HG02884 (cell line): ENCODE results near the gene GRIN3A.
"Not testable (repeated sequence)": the region's sequence is repeated elsewhere in the genome, so short reads cannot be mapped to it uniquely, and the experiment has no call there.

Experiments
- ATAC-seq: cut with Tn5 transposase; IDR thresholded peaks from one replicate; pipeline ENCODE4 v1.9.1; 2021; ENCODE audit warnings: mild to moderate bottlenecking, moderate library complexity; ENCODE audit not compliant: unreplicated experiment

Gene GRIN3A

GRCh38 chr9:101585740-101586139 lies 152.7 kb downstream of the GRIN3A start:
- ATAC-seq = no peak

- no peak for ATAC-seq
Measured at GRCh38 chr9:101582553-101582952, 155.9 kb downstream of the GRIN3A start.

GRCh38 chr9:101579711-101580545 lies 158.5 kb downstream of the GRIN3A start:
- ATAC-seq = no peak

- peak; percentile 76 for ATAC-seq
Measured at GRCh38 chr9:101578378-101578777, 160.1 kb downstream of the GRIN3A start.

GRCh38 chr9:101574731-101575333 lies 163.6 kb downstream of the GRIN3A start:
- no peak for ATAC-seq

- ATAC-seq = no peak
Measured at GRCh38 chr9:101572316-101572715, 166.1 kb downstream of the GRIN3A start.

- ATAC-seq = no peak
Measured at GRCh38 chr9:101571114-101571513, 167.3 kb downstream of the GRIN3A start.

- ATAC-seq = no peak
Measured at GRCh38 chr9:101569741-101570501, 168.5 kb downstream of the GRIN3A start.

- peak; percentile 3 for ATAC-seq
Measured at GRCh38 chr9:101567725-101568350, 170.6 kb downstream of the GRIN3A start.

- peak; percentile 77 for ATAC-seq
Measured at GRCh38 chr9:101566904-101567724, 171.3 kb downstream of the GRIN3A start.

- ATAC-seq = no peak
Measured at GRCh38 chr9:101564252-101564651, 174.2 kb downstream of the GRIN3A start.

GRCh38 chr9:101562966-101563365 lies 175.5 kb downstream of the GRIN3A start:
- no peak for ATAC-seq

- ATAC-seq = no peak
Measured at GRCh38 chr9:101561740-101562139, 176.7 kb downstream of the GRIN3A start.

- not testable (repeated sequence) for ATAC-seq
Measured at GRCh38 chr9:101549472-101550098, 188.9 kb downstream of the GRIN3A start.

GRCh38 chr9:101543098-101543735 lies 195.2 kb downstream of the GRIN3A start:
- no peak for ATAC-seq

GRCh38 chr9:101540069-101540468 lies 198.4 kb downstream of the GRIN3A start:
- no peak for ATAC-seq

GRCh38 chr9:101536938-101537337 lies 201.5 kb downstream of the GRIN3A start:
- no peak for ATAC-seq

GRCh38 chr9:101536351-101536750 lies 202.1 kb downstream of the GRIN3A start:
- no peak for ATAC-seq
